ENCODE results near the gene NT5E.
"Not testable (repeated sequence)": the region's sequence is repeated elsewhere in the genome, so short reads cannot be mapped to it uniquely, and the experiment has no call there.

Gene NT5E

DNA sequence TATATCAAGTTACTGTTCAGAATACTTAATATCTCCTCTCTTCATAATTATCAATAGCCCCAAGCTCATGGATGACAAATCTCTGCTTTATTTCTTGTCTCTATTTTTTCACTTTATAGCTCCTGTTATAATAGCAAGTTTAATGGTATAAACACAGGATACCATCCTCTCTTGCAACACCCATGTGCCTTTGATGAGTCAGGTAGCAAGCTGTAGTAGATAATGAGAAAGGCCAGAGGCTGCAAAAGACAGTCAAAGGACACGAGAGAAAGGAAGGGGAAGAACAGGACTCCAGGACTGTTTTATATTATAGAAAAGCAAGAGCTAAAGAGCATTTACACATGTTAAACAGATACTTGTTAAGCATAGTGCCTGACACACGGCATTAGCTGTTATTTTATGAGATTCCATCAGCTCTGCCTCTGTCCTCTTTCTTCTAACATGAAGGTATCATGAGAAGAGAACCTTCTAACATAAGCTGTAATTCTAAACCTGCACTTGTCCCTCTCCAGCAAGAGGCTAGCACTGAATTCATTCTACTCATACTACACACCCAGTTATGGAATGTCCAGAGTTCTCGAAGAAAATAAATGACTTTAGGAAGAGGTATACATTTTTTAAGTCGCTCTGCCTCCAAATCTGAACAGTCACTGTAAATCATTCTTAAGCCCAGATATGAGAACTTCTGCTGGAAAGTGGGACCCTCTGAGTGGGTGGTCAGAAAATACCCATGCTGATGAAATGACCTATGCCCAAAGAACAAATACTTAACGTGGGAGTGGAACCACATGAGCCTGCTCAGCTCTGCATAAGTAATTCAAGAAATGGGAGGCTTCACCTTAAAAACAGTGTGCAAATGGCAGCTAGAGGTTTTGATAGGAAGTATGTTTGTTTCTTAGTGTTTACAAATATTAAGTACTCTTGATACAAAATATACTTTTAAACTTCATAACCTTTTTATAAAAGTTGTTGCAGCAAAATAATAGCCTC lies 45.0 kb downstream of the NT5E start:
- no peak for ATAC-seq

DNA sequence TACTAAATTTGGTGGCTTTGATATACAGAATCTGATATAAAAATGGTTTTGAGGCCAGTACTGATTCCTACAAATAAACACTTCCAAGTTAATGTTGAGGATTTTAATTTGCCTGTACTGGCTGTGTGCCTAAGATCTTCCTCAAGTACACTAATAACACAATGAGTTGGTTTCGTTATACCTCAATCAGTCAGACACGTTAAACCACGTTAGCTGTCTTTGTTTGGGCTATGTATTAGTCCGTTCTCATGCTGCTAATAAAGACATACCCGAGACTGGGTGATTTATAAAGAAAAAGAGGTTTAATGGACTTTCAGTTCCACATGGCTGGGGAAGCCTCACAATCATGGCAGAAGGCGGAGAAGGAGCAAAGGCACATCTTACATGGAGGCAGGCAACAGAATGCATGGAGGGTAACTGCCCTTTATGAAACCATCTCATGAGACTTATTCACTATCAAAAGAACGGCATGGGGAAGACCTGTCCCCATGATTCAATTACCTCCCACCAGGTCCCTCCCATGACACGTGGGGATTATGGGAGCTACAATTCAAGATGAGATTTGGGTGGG lies 46.2 kb downstream of the NT5E start:
- ATAC-seq, result peak in 1 of 2 donors; percentile 79

DNA sequence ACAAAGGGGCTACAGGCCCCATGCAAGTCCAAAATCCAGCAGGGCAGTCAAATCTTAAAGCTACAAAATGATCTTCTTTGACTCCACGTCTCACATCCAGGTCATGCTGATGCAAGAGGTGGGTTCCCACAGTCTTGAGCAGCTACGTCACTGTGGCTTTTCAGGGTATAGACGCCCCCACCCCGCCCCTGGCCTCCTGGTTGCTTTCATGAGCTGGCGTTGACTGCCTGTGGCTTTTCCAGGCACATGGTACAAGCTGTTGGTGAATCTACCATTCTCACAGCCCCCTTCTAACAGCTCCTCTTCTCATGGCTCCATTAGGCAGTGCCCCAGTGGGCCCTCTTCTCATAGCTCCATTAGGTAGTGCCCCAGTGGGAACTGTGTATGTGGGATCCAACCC lies 47.0 kb downstream of the NT5E start:
- ATAC-seq, result no peak

DNA sequence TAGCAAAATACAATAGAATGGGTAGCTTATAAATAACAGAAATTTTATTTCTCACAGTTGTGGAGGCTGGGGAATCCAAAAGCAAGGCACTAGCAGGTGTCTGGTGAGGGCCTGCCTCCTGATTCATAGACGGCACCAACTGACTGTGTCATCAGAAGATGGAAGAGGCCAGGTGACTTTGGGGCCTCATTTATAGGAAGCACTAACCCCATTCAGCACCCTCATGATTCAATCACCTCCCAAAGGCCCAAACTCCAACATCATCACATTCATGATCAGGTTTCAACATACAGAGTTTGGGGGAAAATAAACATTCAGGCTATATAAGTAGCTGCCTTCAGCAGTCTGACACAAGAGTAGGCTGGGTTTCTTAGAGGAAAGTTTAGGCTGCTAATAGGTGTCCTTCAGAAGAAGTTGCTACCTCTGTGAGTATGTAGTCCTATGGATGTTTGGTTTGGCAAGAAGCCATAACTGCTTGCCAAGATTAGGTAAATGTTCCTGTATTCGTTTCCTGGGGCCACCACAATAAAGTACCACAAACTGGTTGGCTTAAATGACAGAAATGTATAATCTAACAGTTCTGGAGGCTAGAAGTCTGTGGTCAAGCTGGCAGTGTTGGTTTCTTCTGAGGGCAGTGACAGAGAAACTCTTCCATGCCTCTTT lies 48.8 kb downstream of the NT5E start:
- no peak for ATAC-seq

DNA sequence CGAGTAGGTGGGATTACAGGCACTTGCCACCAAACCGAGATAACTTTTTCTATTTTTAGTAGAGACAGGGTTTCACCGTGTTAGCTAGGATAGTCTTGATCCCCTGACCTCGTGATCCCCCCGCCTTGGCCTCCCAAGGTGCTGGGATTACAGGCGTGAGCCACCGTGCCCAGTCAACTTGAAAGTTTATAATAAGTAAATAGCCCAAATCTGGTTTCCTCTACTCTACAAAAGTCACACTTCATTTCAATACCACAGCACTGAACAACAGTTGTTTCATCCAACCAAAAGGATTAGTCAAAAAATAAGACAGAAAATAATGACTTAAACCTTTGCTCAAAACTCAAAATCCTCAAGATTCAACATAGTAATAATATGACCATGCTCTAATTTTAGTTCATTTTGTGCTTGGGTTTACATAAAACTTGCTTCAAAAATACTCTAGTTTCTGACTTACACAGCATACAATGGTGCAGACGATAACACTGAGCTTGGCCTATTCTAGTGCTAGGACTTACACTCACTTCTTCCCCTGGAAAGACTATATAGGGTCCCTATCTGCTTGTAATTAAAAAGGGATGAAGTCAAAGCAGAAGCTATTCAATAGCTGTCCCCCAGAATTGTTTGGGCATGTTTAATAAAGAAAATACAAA lies 56.7 kb downstream of the NT5E start:
- peak; percentile 81 to 87 for ATAC-seq

DNA sequence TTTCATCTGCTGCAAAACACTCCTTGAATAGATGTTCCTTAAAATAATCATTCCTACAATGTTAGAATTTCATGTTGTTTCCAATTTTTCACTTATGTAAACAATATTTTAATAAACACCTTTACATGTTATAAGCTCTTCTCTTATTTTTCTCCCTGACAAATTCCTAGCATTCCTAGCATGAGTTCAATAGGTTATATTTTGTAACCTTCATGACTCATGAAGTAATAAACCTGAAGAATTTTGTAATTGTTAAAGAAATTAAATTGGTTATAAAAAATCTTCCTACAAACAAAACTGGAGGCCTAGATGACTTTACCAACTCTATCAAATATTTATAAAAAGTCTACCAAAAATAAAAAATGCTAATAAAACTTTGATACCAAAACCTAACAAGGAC lies 66.3 kb downstream of the NT5E start:
- no peak for ATAC-seq

DNA sequence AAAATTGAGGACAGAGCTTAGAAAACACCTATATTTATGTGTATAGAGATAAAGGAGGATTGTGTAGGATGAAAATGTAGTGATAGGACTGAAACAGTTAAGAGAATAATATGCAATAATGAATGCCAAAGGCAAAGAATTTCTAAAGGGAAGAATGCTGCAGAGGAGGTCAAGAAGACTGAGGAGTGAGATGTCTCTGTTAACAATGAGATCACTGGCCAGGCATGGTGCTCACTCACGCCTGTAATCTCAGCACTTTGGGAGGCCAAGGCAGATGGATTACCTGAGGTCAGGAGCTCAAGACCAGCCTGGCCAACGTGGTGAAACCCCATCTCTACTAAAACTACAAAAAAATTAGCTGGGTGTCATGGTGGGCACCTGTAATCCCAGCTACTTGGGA lies 74.4 kb downstream of the NT5E start:
- not testable (repeated sequence) for ATAC-seq

DNA sequence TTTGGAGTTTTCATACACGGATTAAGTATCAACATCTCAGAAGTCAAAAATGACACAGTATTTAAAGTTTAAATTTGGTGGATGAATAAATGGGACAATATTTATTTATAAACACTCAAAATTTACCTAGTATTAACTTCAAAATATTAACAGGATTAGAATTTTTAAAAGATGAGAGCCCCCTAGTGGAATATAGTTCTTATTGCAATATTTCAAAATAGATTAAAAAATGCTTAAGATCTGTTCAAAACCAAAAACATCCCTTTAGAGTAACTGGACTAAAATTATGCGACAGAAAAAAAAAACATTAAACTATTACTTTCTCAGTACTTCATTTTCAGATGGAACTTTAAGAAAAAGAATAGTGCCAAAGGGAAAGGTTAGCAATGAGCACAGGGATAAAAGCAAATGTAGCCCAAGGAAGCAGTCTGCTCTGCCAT lies 87.2 kb downstream of the NT5E start:
- no peak for ATAC-seq

DNA sequence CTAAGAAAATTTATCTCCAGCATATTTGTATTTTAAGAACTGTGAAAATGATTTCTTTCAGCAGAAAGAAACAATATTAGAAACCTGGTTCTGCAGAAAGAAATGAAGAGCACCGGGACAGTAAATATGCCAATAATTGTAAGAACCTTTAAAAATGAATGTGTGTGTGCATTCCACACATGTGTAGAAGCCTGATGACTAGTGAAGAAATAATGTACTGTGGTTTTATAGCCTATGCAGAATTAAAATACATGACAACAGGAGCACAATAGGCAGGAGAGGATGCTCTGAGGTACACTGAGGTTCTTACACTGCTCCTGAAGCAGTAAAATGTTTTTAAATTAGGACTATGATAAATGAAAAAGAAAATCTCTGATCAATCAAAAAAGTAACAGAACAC lies 94.9 kb downstream of the NT5E start:
- ATAC-seq, result no peak

Measured in activated CD4-positive, CD25-positive, alpha-beta regulatory T cell treated with anti-CD3 and anti-CD28 coated beads, Interleukin-2, amount 50 U/mL, for 24 hours (primary cell).